Measurements from ENCODE around the gene SULT2B1.

GRCh38 chr19:48524732-48525131 is 27.2 kb upstream of the SULT2B1 start:
- no peak for TF ChIP-seq CTCF (IDR thresholded peaks at IDR 0.05)
- no peak for TF ChIP-seq POLR2A (IDR thresholded peaks at IDR 0.05)
